Measurements from ENCODE around the gene MRPL3.

MRPL3 gene

DNA sequence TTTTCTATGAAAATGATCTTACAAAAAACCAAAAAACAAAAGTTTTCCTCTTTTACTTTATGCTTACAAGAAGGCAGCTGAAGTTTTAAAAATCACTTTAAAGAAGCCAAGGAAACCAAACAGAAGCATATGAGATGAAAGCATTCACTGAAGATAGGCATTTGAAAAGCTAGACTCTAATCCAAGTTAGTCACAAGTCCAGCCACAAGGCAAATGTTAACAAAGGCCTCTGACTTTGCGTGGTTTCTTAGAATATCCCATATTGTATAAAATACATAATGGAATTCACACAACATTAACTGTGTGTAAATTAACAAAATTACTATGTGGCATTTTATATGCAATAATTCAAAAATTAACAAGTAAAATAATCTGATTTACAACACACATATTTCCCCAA, 17.7 kb downstream of the MRPL3 start:
- no peak overlapping the region for H3K4me3 ChIP-seq (replicated peaks in 1 of 2; ENCODE audit: low read depth in 2 of 2, low read length in 2 of 2)
- no peak for DNase-seq (ENCODE audit: low read depth in 2 of 2)
- TF ChIP-seq, protein P1, sequence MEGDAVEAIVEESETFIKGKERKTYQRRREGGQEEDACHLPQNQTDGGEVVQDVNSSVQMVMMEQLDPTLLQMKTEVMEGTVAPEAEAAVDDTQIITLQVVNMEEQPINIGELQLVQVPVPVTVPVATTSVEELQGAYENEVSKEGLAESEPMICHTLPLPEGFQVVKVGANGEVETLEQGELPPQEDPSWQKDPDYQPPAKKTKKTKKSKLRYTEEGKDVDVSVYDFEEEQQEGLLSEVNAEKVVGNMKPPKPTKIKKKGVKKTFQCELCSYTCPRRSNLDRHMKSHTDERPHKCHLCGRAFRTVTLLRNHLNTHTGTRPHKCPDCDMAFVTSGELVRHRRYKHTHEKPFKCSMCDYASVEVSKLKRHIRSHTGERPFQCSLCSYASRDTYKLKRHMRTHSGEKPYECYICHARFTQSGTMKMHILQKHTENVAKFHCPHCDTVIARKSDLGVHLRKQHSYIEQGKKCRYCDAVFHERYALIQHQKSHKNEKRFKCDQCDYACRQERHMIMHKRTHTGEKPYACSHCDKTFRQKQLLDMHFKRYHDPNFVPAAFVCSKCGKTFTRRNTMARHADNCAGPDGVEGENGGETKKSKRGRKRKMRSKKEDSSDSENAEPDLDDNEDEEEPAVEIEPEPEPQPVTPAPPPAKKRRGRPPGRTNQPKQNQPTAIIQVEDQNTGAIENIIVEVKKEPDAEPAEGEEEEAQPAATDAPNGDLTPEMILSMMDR (IDR thresholded peaks at IDR 0.05; ENCODE audit: low read depth, low read length), result no peak

GRCh38 chr3:131484496-131485111, 18.2 kb downstream of the MRPL3 start:
- DNase-seq (ENCODE audit: low read depth in 2 of 2), result no peak
- H3K4me3 ChIP-seq (replicated peaks in 1 of 2; ENCODE audit: low read depth in 2 of 2, low read length in 2 of 2), result no peak overlapping the region
- TF ChIP-seq, protein P1 (IDR thresholded peaks at IDR 0.05; ENCODE audit: low read depth, low read length), result no peak

DNA sequence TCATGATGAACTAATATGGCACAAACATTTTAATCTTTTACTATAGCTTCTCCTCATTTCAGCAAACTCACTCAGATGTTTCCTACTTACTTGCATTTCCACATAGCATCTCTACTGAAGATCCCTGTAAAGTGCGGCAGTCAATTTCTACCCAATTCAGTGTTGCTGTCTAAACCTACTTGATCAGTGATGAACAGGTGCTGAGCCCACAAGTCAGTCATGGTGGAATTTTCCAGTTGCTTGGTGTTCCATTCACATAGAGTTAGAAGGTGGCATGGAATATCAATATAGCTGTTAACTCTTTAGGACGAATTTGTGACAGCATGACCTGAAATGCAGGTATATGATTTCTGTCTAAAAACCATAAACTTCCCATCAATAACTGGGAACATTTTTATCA, 22.7 kb downstream of the MRPL3 start:
- DNase-seq (ENCODE audit: low read depth in 2 of 2), result no peak
- TF ChIP-seq, protein P1 (IDR thresholded peaks at IDR 0.05; ENCODE audit: low read depth, low read length), result no peak
- H3K4me3 ChIP-seq (replicated peaks in 1 of 2; ENCODE audit: low read depth in 2 of 2, low read length in 2 of 2), result no peak overlapping the region

- no peak overlapping the region for H3K4me3 ChIP-seq (replicated peaks in 1 of 2; ENCODE audit: low read depth in 2 of 2, low read length in 2 of 2)
- TF ChIP-seq, protein P1 (IDR thresholded peaks at IDR 0.05; ENCODE audit: low read depth, low read length), result no peak
Observed at GRCh38 chr3:131477813-131478212, 25.0 kb downstream of the MRPL3 start.

DNA sequence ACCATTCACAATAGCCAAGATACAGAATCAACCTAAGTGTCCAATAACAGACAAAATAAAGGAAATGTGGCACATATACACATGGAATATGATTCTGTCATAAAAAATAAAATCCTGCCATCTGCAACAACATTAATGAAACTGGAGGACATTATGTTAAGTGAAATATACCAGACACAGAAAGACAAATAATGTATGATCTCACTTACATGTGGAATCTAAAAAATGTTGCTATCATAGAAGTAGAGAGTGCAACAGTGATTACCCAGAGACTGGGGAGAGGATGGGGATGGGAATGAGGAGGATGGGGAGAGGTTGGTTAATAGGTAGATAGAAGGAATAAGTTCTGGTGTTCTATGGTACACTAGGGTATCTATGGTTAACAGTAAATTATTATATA, 28.7 kb downstream of the MRPL3 start:
- no peak for DNase-seq (ENCODE audit: low read depth in 2 of 2)
- TF ChIP-seq, protein P1 (IDR thresholded peaks at IDR 0.05; ENCODE audit: low read depth, low read length), result no peak

More at GRCh38 chr3:131477813-131478212, 25.0 kb downstream of the MRPL3 start:
- DNase-seq (ENCODE audit: low read depth in 2 of 2), result no peak

DNA sequence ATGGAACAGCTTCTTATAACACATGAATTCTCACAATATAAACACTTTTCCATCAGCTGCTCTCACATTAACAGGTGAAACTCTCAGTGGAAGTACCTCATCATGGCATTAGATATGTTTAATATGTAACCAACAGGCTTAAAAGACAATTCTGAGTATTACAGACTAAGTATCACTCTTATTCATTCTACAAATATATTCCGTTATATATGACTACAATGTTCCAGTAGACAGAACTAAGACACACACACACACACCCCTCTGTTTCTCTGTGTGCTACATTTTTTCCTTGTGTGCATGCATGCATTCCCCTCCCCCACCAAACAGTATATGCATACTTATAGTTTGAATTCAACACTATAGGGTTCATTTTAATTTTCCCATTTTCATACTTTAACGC, 32.4 kb downstream of the MRPL3 start:
- no peak for DNase-seq (ENCODE audit: low read depth in 2 of 2)
- TF ChIP-seq, protein P1 (IDR thresholded peaks at IDR 0.05; ENCODE audit: low read depth, low read length), result no peak
- H3K4me3 ChIP-seq (replicated peaks in 1 of 2; ENCODE audit: low read depth in 2 of 2, low read length in 2 of 2), result no peak overlapping the region

More for the DNA sequence above, 28.7 kb downstream of the MRPL3 start:
- H3K4me3 ChIP-seq (replicated peaks in 1 of 2; ENCODE audit: low read depth in 2 of 2, low read length in 2 of 2), result no peak overlapping the region

DNA sequence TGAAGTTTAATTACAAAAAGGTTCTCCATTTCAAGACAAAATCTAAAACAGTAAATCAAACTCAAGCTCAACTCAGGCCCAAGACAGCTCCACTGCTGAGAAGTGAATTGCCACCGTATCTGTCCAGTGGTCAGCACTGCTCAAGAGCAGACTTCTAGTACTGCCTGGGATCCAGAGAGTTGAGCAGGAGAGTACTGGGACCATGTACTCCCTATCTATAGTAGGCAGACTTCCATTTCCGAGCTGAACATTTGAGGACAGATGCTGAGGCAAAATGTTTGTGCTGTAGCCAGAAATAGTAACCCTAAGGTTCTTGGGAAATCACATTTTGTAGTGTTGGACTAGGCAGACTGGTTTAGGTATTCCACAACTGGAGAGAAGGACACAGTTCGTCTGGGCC, 44.1 kb downstream of the MRPL3 start:
- DNase-seq (ENCODE audit: low read depth in 2 of 2), result no peak
- H3K4me3 ChIP-seq (replicated peaks in 1 of 2; ENCODE audit: low read depth in 2 of 2, low read length in 2 of 2), result no peak overlapping the region
- TF ChIP-seq, protein P1 (IDR thresholded peaks at IDR 0.05; ENCODE audit: low read depth, low read length), result no peak

Data from cardiac fibroblast (primary cell).